HEK293T (cell line): Measurements from ENCODE around the gene DPPA3.
"Not testable (repeated sequence)": the region's sequence is repeated elsewhere in the genome, so short reads cannot be mapped to it uniquely, and the experiment has no call there.

Experiments used
- ARNT ChIP-seq: fragments of 450-650 bp; IDR thresholded peaks from 2 replicates; pipeline ENCODE4 v1.6.1; 2017; ENCODE audit warnings: mild to moderate bottlenecking
- BHLHE40 ChIP-seq: fragments of 450-650 bp; IDR thresholded peaks from 2 replicates; pipeline ENCODE4 v1.6.1; 2016; ENCODE audit warnings: mild to moderate bottlenecking, moderate library complexity, borderline replicate concordance
- CTBP1 ChIP-seq: fragments of 450-650 bp; IDR thresholded peaks from 2 replicates; pipeline ENCODE4 v1.6.1; 2016; ENCODE audit warnings: borderline replicate concordance
- FOXA1 ChIP-seq: fragments of 450-650 bp; IDR thresholded peaks from 2 replicates; pipeline ENCODE4 v1.6.1; 2016; ENCODE audit warnings: mild to moderate bottlenecking
- FOXK2 ChIP-seq: fragments of 450-650 bp; IDR thresholded peaks from 2 replicates; pipeline ENCODE4 v1.6.1; 2016; ENCODE audit warnings: mild to moderate bottlenecking
- HDGF ChIP-seq: fragments of 450-650 bp; IDR thresholded peaks from 2 replicates; pipeline ENCODE4 v1.6.1; 2017; ENCODE audit warnings: antibody characterized with exemption, borderline replicate concordance
- NFRKB ChIP-seq: fragments of 450-650 bp; IDR thresholded peaks from 2 replicates; pipeline ENCODE4 v1.6.1; 2016; ENCODE audit warnings: mild to moderate bottlenecking, moderate library complexity
- SP1 ChIP-seq: fragments of 450-650 bp; IDR thresholded peaks from 2 replicates; pipeline ENCODE4 v1.6.1; 2017
- SUZ12 ChIP-seq: fragments of 450-650 bp; IDR thresholded peaks from 2 replicates; pipeline ENCODE4 v1.6.1; 2016; ENCODE audit warnings: mild to moderate bottlenecking
- TARDBP ChIP-seq: fragments of 450-650 bp; IDR thresholded peaks from 2 replicates; pipeline ENCODE4 v1.6.1; 2016
- ZNF384 ChIP-seq: fragments of 450-650 bp; IDR thresholded peaks from 2 replicates; pipeline ENCODE4 v1.6.1; 2016

DNA sequence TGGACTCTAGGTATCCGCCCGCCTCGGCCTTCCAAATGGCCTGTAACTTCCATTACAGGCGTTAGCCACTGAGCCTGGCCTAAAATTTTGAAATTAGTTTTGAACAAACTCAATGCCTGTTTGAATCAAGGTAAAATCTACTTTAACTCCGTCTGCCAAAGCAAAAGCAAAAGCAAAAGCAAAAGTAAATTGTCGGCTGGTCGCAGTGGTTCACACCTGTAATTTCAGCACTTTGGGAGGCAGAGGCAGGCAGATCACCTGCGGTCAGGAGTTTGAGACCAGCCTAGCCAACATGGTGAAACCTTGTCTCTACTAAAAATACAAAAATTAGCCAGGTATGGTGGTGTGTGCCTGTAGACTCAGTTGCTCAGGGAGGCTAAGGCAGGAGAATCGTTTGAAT lies 44.4 kb downstream of the DPPA3 start:
- TF ChIP-seq NFRKB, FOXK2, CTBP1, BHLHE40, ARNT, SUZ12, HDGF, ZNF384, FOXA1, SP1, TARDBP: not testable (repeated sequence)
